Measurements from ENCODE around the gene NPTX1.

DNA sequence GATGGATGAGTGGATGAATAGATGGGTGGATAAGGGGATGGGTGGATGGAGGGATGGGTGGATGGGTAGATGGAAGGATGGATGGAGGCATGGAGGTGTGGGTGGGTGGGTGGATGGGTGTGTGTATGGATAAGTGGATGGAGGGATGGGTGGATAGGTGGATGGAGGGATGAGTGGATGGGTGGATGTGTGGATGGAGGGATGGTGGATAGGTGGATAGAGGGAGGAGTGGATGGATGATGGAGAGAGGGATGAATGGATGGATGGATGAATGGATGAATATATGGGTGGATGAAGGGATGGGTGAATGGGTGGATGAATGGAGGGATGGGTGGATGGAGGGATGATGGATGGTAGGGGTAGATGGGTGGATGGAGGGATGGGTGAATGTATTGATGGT, 27.5 kb upstream of the NPTX1 start:
- no peak for TF ChIP-seq POLR2A (IDR thresholded peaks at IDR 0.05)
- TF ChIP-seq, protein P1, sequence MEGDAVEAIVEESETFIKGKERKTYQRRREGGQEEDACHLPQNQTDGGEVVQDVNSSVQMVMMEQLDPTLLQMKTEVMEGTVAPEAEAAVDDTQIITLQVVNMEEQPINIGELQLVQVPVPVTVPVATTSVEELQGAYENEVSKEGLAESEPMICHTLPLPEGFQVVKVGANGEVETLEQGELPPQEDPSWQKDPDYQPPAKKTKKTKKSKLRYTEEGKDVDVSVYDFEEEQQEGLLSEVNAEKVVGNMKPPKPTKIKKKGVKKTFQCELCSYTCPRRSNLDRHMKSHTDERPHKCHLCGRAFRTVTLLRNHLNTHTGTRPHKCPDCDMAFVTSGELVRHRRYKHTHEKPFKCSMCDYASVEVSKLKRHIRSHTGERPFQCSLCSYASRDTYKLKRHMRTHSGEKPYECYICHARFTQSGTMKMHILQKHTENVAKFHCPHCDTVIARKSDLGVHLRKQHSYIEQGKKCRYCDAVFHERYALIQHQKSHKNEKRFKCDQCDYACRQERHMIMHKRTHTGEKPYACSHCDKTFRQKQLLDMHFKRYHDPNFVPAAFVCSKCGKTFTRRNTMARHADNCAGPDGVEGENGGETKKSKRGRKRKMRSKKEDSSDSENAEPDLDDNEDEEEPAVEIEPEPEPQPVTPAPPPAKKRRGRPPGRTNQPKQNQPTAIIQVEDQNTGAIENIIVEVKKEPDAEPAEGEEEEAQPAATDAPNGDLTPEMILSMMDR (IDR thresholded peaks at IDR 0.05): peak in 1 of 3 donors; percentile 6

Data from lower leg skin (tissue), 3 donors.